GM10266 (cell line): ENCODE results near the gene SDC3.

Source experiments
- DNase-seq: peaks from one replicate; pipeline ENCODE4 v3.0.0; 2012; ENCODE audit errors: extremely low spot score
- CTCF ChIP-seq: IDR thresholded peaks from 2 replicates; pipeline ENCODE4 v1.5.1; 2012; ENCODE audit warnings: mild to moderate bottlenecking, low read depth; ENCODE audit not compliant: control insufficient read depth, insufficient read depth; ENCODE audit errors: missing control alignments

Gene SDC3

GRCh38 chr1:30898031-30898815, 10.3 kb downstream of the SDC3 start:
- no peak for DNase-seq
- no peak for TF ChIP-seq CTCF

- no peak for TF ChIP-seq CTCF
- DNase-seq = no peak
Measured at GRCh38 chr1:30896905-30897304, 11.7 kb downstream of the SDC3 start.

GRCh38 chr1:30895944-30896660, 12.5 kb downstream of the SDC3 start:
- DNase-seq = no peak
- TF ChIP-seq CTCF = no peak

GRCh38 chr1:30895382-30895943, 13.1 kb downstream of the SDC3 start:
- DNase-seq = no peak

GRCh38 chr1:30894508-30894973, 14.0 kb downstream of the SDC3 start:
- no peak for TF ChIP-seq CTCF
- DNase-seq = no peak

More at GRCh38 chr1:30895382-30895943, 13.1 kb downstream of the SDC3 start:
- no peak for TF ChIP-seq CTCF

- TF ChIP-seq CTCF = no peak
- no peak for DNase-seq
Measured at GRCh38 chr1:30893776-30894507, 14.6 kb downstream of the SDC3 start.

- no peak for TF ChIP-seq CTCF
- no peak for DNase-seq
Measured at GRCh38 chr1:30892671-30893073, 15.9 kb downstream of the SDC3 start.
